ENCODE data around the gene CLNK.

CLNK gene

DNA sequence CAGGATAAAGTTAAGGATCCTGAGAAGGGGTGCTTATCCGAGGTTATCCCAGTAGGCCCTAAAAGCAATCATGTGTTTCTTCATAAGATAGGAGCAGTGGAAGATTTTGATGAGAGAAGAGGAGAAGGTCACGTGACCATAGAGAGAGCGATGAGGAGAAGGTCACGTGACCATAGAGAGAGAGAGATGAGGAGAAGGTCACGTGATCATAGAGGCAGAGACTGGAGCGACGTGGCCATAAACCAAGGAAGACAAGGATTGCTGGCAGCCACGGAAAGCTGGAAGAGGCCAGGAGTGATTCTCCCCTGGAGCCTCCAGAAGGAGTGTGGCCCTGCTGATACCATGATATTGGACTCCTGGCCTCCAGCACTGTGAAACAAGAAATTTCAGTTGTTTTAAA lies 188.9 kb downstream of the CLNK start:
- peaks cover 3% of the 10 kb centered on the region for H3K27me3 ChIP-seq (ENCODE audit: insufficient read depth, low read length)
- no peak overlapping the region for H2AFZ ChIP-seq (ENCODE audit: low read depth, low read length)
- no peaks in the 10 kb centered on the region for H3K36me3 ChIP-seq (ENCODE audit: insufficient read depth, low read length)
- H3K4me1 ChIP-seq (ENCODE audit: insufficient read depth, low read length): peaks cover 3% of the 10 kb centered on the region
- H3K4me3 ChIP-seq (ENCODE audit: low read length): no peak overlapping the region
- no peaks in the 10 kb centered on the region for H3K9me3 ChIP-seq (ENCODE audit: low read length)

DNA sequence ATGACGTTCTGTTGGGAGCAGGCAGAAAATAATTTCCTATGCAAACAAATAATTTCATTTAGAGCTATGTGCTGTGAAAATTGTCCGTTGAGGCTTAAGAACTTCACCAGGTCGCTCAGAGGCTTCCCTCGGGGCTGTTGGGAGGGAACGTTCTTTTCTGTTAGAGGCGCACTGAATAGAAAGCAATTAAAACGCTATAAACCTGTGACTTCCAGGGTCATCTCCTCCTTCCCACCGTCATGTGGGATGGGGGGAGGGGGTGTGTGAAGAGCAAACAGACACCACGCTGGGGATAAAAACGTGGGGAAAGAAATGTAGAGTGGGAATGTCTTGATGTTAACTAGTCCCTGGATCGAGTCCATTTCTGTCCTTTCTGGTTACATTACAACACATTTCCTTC lies 192.1 kb downstream of the CLNK start:
- Histone ChIP-seq H3K4me1 (ENCODE audit: insufficient read depth, low read length) (peaks cover 3% of the 10 kb centered on the region), H3K4me3 (ENCODE audit: low read length) (no peak overlapping the region), H2AFZ (ENCODE audit: low read depth, low read length) (no peak overlapping the region), H3K27me3 (ENCODE audit: insufficient read depth, low read length) (peaks cover 3% of the 10 kb centered on the region), H3K9me3 (ENCODE audit: low read length) (no peaks in the 10 kb centered on the region), H3K36me3 (ENCODE audit: insufficient read depth, low read length) (no peaks in the 10 kb centered on the region)

DNA sequence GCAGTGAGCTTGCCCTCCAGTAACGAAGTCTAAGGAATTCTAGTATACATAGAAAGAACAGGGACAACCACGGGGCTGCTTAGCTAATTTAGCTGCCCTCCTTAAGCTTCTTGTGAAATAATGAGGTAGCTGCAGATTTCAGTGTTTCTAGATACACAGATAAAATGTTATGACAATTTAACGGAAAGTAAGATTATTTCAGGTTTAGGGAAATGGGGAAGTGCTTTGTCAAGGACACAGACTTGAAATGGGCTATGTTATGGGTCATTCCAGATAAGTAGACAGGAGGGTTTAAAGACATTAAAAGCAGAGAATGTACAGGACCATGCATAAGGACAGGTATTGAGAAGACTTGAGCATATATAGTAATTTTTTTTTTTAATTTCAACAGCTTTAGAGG lies 193.2 kb downstream of the CLNK start:
- H3K4me1 ChIP-seq (ENCODE audit: insufficient read depth, low read length): peaks cover 1% of the 10 kb centered on the region
- peaks cover under 1% of the 10 kb centered on the region for H3K27me3 ChIP-seq (ENCODE audit: insufficient read depth, low read length)

DNA sequence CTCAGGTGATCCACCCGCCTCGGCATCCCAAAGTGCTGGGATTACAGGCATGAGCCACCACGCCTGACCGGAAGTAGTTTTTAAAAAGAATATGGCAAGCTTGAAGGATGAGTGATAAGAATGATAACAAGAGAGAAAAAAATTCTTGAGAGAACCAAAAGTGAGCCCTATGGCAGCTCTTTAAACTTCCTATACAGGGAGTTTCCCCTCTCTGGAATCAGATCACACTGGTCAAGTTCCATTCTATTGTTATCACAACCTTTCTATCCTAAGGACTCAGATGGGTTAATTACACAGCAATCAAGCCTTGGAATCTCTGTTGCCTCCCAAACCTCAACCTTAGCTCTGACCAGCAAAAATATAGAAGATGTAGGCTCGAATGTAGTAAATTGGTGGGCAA lies 193.6 kb downstream of the CLNK start:
- Histone ChIP-seq H3K9me3 (ENCODE audit: low read length) (no peaks in the 10 kb centered on the region), H3K4me1 (ENCODE audit: insufficient read depth, low read length) (no peaks in the 10 kb centered on the region), H2AFZ (ENCODE audit: low read depth, low read length) (no peak overlapping the region), H3K36me3 (ENCODE audit: insufficient read depth, low read length) (no peaks in the 10 kb centered on the region), H3K4me3 (ENCODE audit: low read length) (no peak overlapping the region), H3K27me3 (ENCODE audit: insufficient read depth, low read length) (no peaks in the 10 kb centered on the region)

More for the DNA sequence above, 193.2 kb downstream of the CLNK start:
- H2AFZ ChIP-seq (ENCODE audit: low read depth, low read length): no peak overlapping the region
- H3K4me3 ChIP-seq (ENCODE audit: low read length): no peak overlapping the region
- no peaks in the 10 kb centered on the region for H3K36me3 ChIP-seq (ENCODE audit: insufficient read depth, low read length)
- no peaks in the 10 kb centered on the region for H3K9me3 ChIP-seq (ENCODE audit: low read length)

DNA sequence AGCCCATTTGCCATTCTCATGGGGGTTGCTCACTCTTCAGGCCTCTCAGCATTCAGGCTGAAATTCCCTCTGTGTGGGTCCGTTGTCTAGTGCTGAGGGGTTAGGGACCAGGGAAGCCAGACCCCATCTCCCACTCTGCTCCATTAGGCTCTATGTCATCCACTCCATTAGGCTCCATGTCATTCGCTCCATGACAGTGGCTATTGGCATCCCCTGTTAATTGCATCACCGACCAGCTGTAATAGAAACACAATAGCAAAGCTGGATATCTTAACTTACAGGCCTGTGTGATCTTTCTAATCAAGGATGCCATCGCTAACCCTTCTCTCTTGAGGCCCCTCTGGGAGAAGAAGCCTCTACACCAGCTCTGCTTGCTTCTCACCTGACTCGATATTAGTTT lies 201.7 kb downstream of the CLNK start:
- no peak overlapping the region for H3K4me3 ChIP-seq (ENCODE audit: low read length)
- no peaks in the 10 kb centered on the region for H3K4me1 ChIP-seq (ENCODE audit: insufficient read depth, low read length)
- H3K36me3 ChIP-seq (ENCODE audit: insufficient read depth, low read length): no peaks in the 10 kb centered on the region
- no peaks in the 10 kb centered on the region for H3K9me3 ChIP-seq (ENCODE audit: low read length)
- H2AFZ ChIP-seq (ENCODE audit: low read depth, low read length): no peak overlapping the region
- H3K27me3 ChIP-seq (ENCODE audit: insufficient read depth, low read length): no peaks in the 10 kb centered on the region

DNA sequence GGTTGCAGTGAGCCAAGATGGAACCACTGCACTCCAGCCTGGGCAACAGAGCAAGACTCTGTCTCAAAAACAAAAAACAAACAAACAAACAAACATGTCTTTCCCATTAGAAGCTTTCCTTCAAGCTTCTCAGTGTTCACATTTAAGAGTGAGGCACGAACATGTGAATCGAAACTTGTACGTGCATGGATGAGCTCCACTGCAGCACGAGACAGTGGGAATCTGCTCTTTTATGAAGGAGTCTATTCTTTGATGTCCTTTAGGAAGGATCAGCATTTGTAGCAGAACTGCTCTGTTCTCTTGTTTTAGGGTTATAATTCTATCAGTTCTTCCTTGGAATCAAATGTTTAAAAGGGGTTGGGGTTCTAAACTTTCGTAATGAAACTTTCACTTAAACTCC lies 204.0 kb downstream of the CLNK start:
- Histone ChIP-seq H3K36me3 (ENCODE audit: insufficient read depth, low read length) (no peaks in the 10 kb centered on the region), H2AFZ (ENCODE audit: low read depth, low read length) (no peak overlapping the region), H3K4me1 (ENCODE audit: insufficient read depth, low read length) (no peaks in the 10 kb centered on the region), H3K27me3 (ENCODE audit: insufficient read depth, low read length) (no peaks in the 10 kb centered on the region), H3K4me3 (ENCODE audit: low read length) (no peak overlapping the region), H3K9me3 (ENCODE audit: low read length) (no peaks in the 10 kb centered on the region)

DNA sequence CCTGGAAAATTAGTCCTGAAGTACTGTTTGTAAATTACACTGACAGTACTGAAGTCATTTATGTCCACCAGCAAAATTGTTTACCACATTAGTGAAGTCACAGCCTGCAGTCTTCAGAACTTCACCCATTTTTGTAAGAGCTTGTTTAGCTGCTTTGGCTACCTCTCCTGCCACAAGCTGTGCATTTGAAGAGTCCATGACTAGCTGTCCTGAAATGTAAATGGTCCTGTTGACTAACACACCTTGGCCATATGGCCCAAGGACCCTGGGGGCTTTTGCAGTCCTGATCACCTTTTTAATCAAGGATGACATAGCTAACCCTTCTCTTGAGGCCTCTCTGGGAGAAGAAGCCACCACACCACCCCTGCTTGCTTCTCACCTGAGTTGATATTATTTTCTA lies 205.9 kb downstream of the CLNK start:
- Histone ChIP-seq H2AFZ (ENCODE audit: low read depth, low read length) (no peak overlapping the region), H3K4me3 (ENCODE audit: low read length) (no peak overlapping the region), H3K4me1 (ENCODE audit: insufficient read depth, low read length) (no peaks in the 10 kb centered on the region), H3K27me3 (ENCODE audit: insufficient read depth, low read length) (no peaks in the 10 kb centered on the region), H3K9me3 (ENCODE audit: low read length) (no peaks in the 10 kb centered on the region), H3K36me3 (ENCODE audit: insufficient read depth, low read length) (no peaks in the 10 kb centered on the region)

DNA sequence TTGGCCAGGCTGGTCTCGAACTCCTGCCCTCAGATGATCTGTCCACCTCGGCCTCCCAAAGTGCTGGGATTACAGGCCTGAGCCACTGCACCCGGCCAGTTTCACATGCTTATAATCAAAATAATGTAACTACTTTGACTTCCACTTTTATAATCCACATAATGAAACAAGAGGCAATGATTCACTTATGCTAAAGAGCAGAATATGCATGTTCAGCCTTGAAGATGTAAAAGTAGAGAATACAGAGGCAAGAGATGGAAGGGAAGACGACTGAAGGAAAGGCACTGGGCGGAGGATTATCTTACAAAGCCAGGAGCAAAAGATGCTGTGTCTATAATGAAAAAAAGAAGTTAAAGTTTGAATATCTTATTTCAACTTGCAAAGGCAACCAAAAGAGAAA lies 214.1 kb downstream of the CLNK start:
- Histone ChIP-seq H3K4me1 (ENCODE audit: insufficient read depth, low read length) (no peaks in the 10 kb centered on the region), H3K9me3 (ENCODE audit: low read length) (no peaks in the 10 kb centered on the region), H3K4me3 (ENCODE audit: low read length) (no peak overlapping the region), H3K27me3 (ENCODE audit: insufficient read depth, low read length) (no peaks in the 10 kb centered on the region), H2AFZ (ENCODE audit: low read depth, low read length) (no peak overlapping the region), H3K36me3 (ENCODE audit: insufficient read depth, low read length) (no peaks in the 10 kb centered on the region)

DNA sequence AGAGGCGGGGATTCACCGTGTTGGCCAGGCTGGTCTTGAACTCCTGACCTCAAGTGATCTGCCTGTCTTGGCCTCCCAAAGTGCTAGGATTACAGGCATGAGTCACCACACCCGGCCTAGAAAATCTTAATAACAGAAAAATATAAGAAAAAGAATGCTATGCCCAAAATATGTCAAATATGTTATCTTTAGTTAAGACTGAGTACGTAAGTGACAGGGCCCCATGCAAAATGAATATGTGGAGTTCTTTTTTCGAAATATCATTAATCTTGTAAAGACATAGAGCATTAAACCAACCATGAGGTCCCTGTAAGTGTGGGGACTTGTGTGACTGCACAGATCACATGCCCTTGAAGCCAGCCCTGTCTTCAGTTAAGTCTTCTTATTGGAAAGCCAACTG lies 218.4 kb downstream of the CLNK start:
- H3K27me3 ChIP-seq (ENCODE audit: insufficient read depth, low read length): peaks cover 12% of the 10 kb centered on the region
- no peak overlapping the region for H3K4me3 ChIP-seq (ENCODE audit: low read length)
- H3K36me3 ChIP-seq (ENCODE audit: insufficient read depth, low read length): no peaks in the 10 kb centered on the region
- no peaks in the 10 kb centered on the region for H3K4me1 ChIP-seq (ENCODE audit: insufficient read depth, low read length)
- no peak overlapping the region for H2AFZ ChIP-seq (ENCODE audit: low read depth, low read length)
- H3K9me3 ChIP-seq (ENCODE audit: low read length): peaks cover 5% of the 10 kb centered on the region

DNA sequence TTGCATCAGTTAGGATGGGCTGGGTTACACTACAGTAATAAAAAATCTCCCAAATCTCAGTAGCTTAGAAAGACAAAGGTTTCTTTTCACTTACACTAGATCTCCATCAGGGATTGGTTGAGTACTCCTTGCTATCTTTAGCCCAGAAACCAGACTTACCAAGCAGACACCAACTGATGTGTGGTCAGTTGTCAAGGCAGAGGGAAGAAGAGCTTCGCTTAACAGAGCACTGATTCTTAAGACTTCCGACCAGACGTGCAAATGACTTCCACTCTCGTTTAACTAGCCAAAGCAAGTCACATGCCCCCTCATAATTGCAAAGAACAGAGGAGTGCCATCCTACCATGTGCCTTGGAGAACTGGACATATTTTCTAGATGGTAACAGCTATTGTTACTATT lies 221.7 kb downstream of the CLNK start:
- Histone ChIP-seq H3K9me3 (ENCODE audit: low read length) (peaks cover 5% of the 10 kb centered on the region), H3K36me3 (ENCODE audit: insufficient read depth, low read length) (no peaks in the 10 kb centered on the region), H3K4me3 (ENCODE audit: low read length) (no peak overlapping the region), H3K4me1 (ENCODE audit: insufficient read depth, low read length) (peaks cover 2% of the 10 kb centered on the region), H2AFZ (ENCODE audit: low read depth, low read length) (no peak overlapping the region), H3K27me3 (ENCODE audit: insufficient read depth, low read length) (peaks cover 20% of the 10 kb centered on the region)

DNA sequence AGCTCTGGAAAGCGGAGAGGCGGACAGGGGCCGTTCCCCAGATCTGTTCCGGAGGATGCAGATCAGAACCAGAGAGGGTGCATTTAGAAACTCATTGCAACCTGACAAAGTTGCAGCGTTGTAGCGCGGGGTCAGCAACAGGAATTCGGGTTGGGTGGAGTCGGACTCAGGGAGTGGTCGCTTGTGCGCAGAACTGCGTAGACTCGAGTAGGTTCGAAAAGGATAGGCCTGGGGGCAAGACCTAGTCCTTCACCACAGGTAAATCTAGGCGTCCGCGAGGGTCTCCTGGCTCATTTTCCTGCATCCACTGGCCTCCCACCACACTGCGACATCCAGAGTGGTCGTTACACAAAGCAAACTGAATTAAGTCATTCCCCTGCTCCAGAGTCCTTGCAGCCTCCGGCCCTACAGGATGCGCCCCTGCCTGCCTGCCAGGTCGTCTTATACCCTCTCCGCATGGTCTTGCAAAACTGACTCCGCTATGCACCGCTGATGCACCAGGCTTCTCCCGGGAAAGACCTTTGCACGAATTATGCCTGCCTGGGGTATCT lies 222.6 kb downstream of the CLNK start:
- Histone ChIP-seq H2AFZ (ENCODE audit: low read depth, low read length) (peak overlapping the region; percentile 15), H3K36me3 (ENCODE audit: insufficient read depth, low read length) (no peaks in the 10 kb centered on the region), H3K27me3 (ENCODE audit: insufficient read depth, low read length) (peaks cover 25% of the 10 kb centered on the region), H3K9me3 (ENCODE audit: low read length) (peaks cover 5% of the 10 kb centered on the region), H3K4me3 (ENCODE audit: low read length) (no peak overlapping the region), H3K4me1 (ENCODE audit: insufficient read depth, low read length) (peaks cover 2% of the 10 kb centered on the region)

DNA sequence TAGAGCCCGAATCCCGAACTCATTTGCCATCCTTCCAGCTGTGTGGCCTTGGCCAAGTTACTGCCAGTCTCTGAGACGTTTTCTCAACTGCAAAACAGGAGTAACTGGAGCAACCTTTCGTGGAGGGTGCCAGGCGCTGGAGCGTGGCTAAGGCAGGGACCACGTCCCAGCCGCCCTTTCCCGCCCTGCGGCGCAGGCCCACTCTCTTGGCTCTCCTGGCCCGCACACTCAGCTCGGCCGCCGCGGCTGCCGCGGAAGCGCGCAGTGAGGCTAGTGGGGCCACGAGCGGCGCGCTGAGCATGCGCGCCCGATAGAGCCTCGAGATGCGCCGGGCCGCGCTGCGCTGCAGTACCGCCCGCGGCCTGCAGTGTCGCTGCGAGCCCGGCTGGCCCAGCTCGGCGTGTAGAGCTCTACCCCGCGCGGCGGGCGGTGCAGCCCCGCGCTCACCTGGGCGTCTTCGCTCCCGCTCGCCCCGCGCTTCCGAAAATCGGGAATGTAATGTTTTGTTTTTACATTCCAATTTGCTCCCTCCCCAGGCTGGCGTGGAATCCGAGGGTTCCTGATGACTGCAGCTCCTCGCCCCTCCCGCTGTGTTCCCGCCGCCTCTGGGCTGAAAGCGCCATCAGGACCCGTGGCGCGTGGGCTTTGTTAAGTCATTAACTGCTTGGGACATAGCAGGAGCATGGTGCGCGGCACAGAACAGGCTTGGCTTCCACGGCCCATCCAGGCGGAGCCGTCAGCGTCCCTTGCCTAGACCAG lies 223.3 kb downstream of the CLNK start:
- peak overlapping the region; percentile 15 for H2AFZ ChIP-seq (ENCODE audit: low read depth, low read length)
- peak overlapping the region; percentile 31 for H3K4me3 ChIP-seq (ENCODE audit: low read length)
- H3K9me3 ChIP-seq (ENCODE audit: low read length): peaks cover 5% of the 10 kb centered on the region
- H3K4me1 ChIP-seq (ENCODE audit: insufficient read depth, low read length): peaks cover 2% of the 10 kb centered on the region
- H3K36me3 ChIP-seq (ENCODE audit: insufficient read depth, low read length): no peaks in the 10 kb centered on the region
- H3K27me3 ChIP-seq (ENCODE audit: insufficient read depth, low read length): peaks cover 25% of the 10 kb centered on the region

DNA sequence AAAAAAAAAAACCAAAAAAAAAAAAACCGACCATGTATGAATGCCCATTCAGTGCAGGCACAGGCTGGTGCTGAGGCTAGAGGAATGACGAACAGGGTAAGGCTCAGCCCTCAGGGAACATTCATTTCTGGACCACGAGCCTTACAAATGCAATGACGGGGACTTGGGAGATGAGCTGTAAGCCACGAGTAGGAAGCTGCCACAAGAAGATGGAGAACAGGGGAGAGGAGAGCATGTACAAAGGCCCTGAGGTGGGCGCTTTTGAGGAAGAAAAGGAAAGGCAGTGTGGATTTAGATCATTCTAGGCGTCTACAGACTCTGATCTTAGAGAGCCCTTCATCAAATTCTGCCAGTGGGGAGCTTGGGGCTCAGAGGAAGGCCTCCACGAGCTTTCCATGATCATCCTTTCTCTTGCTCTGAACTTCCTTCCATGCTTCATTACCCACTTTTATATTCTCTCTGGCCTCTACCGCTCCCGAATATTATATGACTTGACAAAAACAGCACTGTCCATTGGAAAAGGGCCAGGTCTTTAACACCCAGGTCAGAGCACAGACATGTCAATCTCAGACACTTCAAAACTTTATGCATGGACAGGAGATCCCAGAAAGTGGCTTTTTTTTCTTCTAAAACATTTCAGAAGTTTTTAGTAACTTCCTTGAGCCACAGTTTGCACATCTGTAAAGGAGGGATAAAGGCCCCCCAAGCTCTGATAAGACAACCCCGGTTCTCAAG lies 224.1 kb downstream of the CLNK start:
- Histone ChIP-seq H3K36me3 (ENCODE audit: insufficient read depth, low read length) (no peaks in the 10 kb centered on the region), H2AFZ (ENCODE audit: low read depth, low read length) (no peak overlapping the region), H3K9me3 (ENCODE audit: low read length) (peaks cover 5% of the 10 kb centered on the region), H3K4me3 (ENCODE audit: low read length) (peak overlapping the region; percentile 22), H3K27me3 (ENCODE audit: insufficient read depth, low read length) (peaks cover 25% of the 10 kb centered on the region), H3K4me1 (ENCODE audit: insufficient read depth, low read length) (peaks cover 2% of the 10 kb centered on the region)
